Left ventricle myocardium inferior (tissue), 1 donor: ENCODE results near the gene EPB41L2. TPM values are rescaled to one million over a fixed set of nuclear protein-coding genes. Genes with fewer than 3 reads are reported as not detected.

Experiments used
- DNase-seq: peaks from one replicate; pipeline ENCODE4 v3.0.0-alpha.2; 2020
- H3K27ac ChIP-seq: fragments of 200-600 bp; replicated peaks from 2 replicates; pipeline ENCODE4 v1.8.0; 2021
- H3K27me3 ChIP-seq: fragments of 200-600 bp; 2 replicates; pipeline ENCODE4 v1.8.0; 2021; ENCODE audit warnings: low read depth
- H3K36me3 ChIP-seq: fragments of 200-600 bp; 2 replicates; pipeline ENCODE4 v1.8.0; 2021
- H3K4me1 ChIP-seq: fragments of 200-600 bp; 2 replicates; pipeline ENCODE4 v1.8.0; 2021
- H3K4me3 ChIP-seq: fragments of 200-600 bp; 2 replicates; pipeline ENCODE4 v1.8.0; 2021; ENCODE audit warnings: mild to moderate bottlenecking, moderate library complexity
- H3K9me3 ChIP-seq: fragments of 200-600 bp; replicated peaks from 2 replicates; pipeline ENCODE4 v1.8.0; 2021
- CTCF ChIP-seq: fragments of 200-600 bp; IDR thresholded peaks from 2 replicates; pipeline ENCODE4 v1.8.0; 2021; ENCODE audit warnings: antibody characterized with exemption, mild to moderate bottlenecking, borderline replicate concordance
- intact Hi-C: fragments of 100-400 bp; cut with micrococcal nuclease; formaldehyde crosslinking; loops from one replicate; pipeline ENCODE4 v1.11.0; 2022
- total RNA-seq: library from RNA; stranded (reverse); fragmentation: NEBNext Ultra II Directional; extraction: Animal tissue kit (Norgen Biotek cat#: 25700); gene quantifications from one replicate; pipeline ENCODE4 v1.2.1, GENCODE V29; 2021
- donor health status: DM: no; HTN: yes; CAD: no; lungs with severe emphysema.

EPB41L2 gene
- total RNA-seq, 1 donor from 2014 or later, result 70.8 TPM

GRCh38 chr6:130961148-130961547 lies 101.9 kb downstream of the EPB41L2 start:
- peaks cover under 1% of the 10 kb centered on the region for H3K36me3 ChIP-seq
- no peak overlapping the region for H3K4me3 ChIP-seq
- H3K27me3 ChIP-seq, result no peaks in the 10 kb centered on the region
- H3K9me3 ChIP-seq, result no peaks in the 10 kb centered on the region
- intact Hi-C loops, result no loop called here
- DNase-seq, result no peak
- peaks cover 51% of the 10 kb centered on the region for H3K4me1 ChIP-seq
- H3K27ac ChIP-seq, result no peak overlapping the region
- no peak for TF ChIP-seq CTCF

GRCh38 chr6:130959951-130960350 lies 103.1 kb downstream of the EPB41L2 start:
- TF ChIP-seq CTCF, result no peak
- Histone ChIP-seq H3K27me3 (no peaks in the 10 kb centered on the region), H3K4me3 (no peak overlapping the region), H3K9me3 (no peaks in the 10 kb centered on the region), H3K36me3 (peaks cover 11% of the 10 kb centered on the region), H3K4me1 (peaks cover 39% of the 10 kb centered on the region), H3K27ac (no peak overlapping the region)
- DNase-seq, result no peak
- intact Hi-C loops, result no loop called here

- DNase-seq, result no peak
- peaks cover 24% of the 10 kb centered on the region for H3K4me1 ChIP-seq
- intact Hi-C loops, result no loop called here
These were observed 104.6 kb downstream of the EPB41L2 start for GRCh38 chr6:130958468-130958867.

GRCh38 chr6:130955755-130956154 lies 107.3 kb downstream of the EPB41L2 start:
- Histone ChIP-seq H3K27ac (no peak overlapping the region), H3K4me3 (no peak overlapping the region), H3K36me3 (peaks cover 32% of the 10 kb centered on the region), H3K9me3 (no peaks in the 10 kb centered on the region), H3K4me1 (peaks cover 4% of the 10 kb centered on the region), H3K27me3 (no peaks in the 10 kb centered on the region)
- no peak for DNase-seq
- intact Hi-C loops, result no loop called here
- no peak for TF ChIP-seq CTCF

More at GRCh38 chr6:130958468-130958867, 104.6 kb downstream of the EPB41L2 start:
- H3K4me3 ChIP-seq, result no peak overlapping the region
- TF ChIP-seq CTCF, result no peak
- no peak overlapping the region for H3K27ac ChIP-seq
- no peaks in the 10 kb centered on the region for H3K27me3 ChIP-seq
- H3K36me3 ChIP-seq, result peaks cover 24% of the 10 kb centered on the region
- H3K9me3 ChIP-seq, result no peaks in the 10 kb centered on the region

- no peaks in the 10 kb centered on the region for H3K9me3 ChIP-seq
- H3K4me3 ChIP-seq, result no peak overlapping the region
- no peak for TF ChIP-seq CTCF
These were observed 113.5 kb downstream of the EPB41L2 start for GRCh38 chr6:130949553-130949952.

GRCh38 chr6:130947464-130947863 lies 115.6 kb downstream of the EPB41L2 start:
- Histone ChIP-seq H3K9me3 (no peaks in the 10 kb centered on the region), H3K27ac (no peak overlapping the region), H3K4me3 (no peak overlapping the region), H3K27me3 (no peaks in the 10 kb centered on the region), H3K4me1 (peaks cover 39% of the 10 kb centered on the region), H3K36me3 (no peaks in the 10 kb centered on the region)
- intact Hi-C loops, result no loop called here
- no peak for TF ChIP-seq CTCF
- no peak for DNase-seq

More at GRCh38 chr6:130949553-130949952, 113.5 kb downstream of the EPB41L2 start:
- H3K36me3 ChIP-seq, result peaks cover 16% of the 10 kb centered on the region
- H3K27ac ChIP-seq, result no peak overlapping the region
- intact Hi-C loops, result no loop called here
- peaks cover 35% of the 10 kb centered on the region for H3K4me1 ChIP-seq
- no peaks in the 10 kb centered on the region for H3K27me3 ChIP-seq
- no peak for DNase-seq
